ENCODE results near the gene SFTPB.
"Not testable (repeated sequence)": the region's sequence is repeated elsewhere in the genome, so short reads cannot be mapped to it uniquely, and the experiment has no call there.

SFTPB gene

DNA sequence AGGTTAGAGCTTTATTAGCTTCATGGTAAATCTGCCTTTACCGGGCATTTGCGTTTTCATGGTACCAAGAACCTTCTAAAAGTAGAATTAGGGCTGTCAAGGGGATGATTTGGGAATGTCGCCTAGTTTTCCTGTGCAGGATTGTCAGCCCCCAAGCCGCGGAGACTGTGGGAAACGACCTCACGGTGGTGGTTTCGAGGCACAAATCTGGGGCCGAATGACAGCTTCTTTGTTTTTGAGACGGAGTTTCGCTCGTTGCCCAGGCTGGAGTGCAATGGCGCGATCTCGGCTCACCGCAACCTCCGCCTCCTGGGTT, 52.6 kb downstream of the SFTPB start:
- H3K9me3 Mint-ChIP-seq = no peaks in the 10 kb centered on the region
- H3K4me1 Mint-ChIP-seq = peaks cover 11% of the 10 kb centered on the region
- no peak for TF ChIP-seq CTCF (IDR thresholded peaks at IDR 0.05; ENCODE audit: unreplicated experiment in 3 of 3)
- H3K27ac Mint-ChIP-seq = peak overlapping the region in 1 of 3 experiments; percentile 88
- peaks cover 5% of the 10 kb centered on the region for H3K36me3 Mint-ChIP-seq (ENCODE audit: low read depth)
- no peaks in the 10 kb centered on the region for H3K27me3 Mint-ChIP-seq (ENCODE audit: low read depth)
- H3K4me3 Mint-ChIP-seq = peak overlapping the region; percentile 44 to 97 (median 72)

DNA sequence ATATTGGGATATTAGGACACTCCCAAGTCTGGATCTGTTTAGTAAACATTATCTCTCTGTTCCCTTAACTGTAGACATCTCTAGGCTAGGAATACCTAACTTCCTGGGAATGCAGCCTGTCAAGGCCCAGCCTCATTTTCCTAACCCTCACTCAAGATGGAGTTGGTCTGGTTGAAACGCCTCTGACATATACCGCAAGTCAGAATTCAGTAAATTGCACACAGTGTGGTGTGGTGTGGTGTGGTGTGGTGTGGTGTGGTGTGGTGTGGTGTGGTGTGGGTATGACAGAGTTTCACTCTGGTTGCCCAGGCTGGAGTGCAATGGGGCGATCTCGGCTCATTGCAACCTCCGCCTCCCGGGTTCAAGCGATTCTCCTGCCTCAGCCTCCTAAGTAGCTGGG, 53.2 kb downstream of the SFTPB start:
- peak overlapping the region; percentile 54 to 82 (median 76) for H3K4me3 Mint-ChIP-seq
- peak overlapping the region in 2 of 3 experiments; percentile 50 to 63 for H3K27ac Mint-ChIP-seq
- H3K9me3 Mint-ChIP-seq = not testable (repeated sequence)

DNA sequence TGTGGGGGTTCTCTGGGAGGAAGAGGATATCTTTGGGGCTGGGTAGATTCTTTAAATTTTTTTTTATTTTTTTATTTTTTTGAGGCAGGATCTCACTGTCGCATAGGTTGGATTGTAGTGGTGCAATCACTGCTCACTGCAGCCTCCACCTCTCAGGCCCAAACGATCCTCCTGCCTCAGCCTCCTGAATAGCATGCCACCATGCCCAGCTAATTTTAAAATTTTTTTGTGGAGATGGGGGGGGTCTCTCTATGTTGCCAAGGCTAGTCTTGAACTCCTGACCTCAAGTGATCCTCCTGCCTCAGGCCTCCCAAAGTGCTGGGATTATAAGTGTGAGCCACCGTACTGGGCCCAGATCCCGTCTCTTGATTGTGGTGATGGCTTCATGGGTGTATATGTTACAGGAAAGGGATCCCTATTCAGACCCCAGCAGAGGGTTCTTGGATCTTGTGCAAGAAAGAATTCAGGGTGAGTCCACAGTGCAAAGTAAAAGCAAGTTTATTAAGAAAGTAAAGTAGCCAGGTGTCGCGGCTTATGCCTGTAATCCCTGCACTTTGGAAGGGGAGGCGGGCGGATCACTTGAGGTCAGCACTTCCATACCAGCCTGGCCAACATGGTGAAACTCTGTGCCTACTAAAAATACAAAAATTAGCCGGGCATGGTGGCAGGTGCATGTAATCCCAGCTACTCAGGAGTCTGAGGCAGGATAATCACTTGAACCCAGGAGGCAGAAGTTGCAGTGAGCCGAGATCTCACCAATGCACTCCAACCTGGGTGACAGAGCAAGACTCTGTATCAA, 54.1 kb downstream of the SFTPB start:
- H3K36me3 Mint-ChIP-seq (ENCODE audit: low read depth) = peaks cover 11% of the 10 kb centered on the region
- peak overlapping the region; percentile 38 to 71 (median 60) for H3K27ac Mint-ChIP-seq
- H3K4me1 Mint-ChIP-seq = peaks cover 16% of the 10 kb centered on the region
- H3K4me3 Mint-ChIP-seq = peak overlapping the region; percentile 56 to 80 (median 72)
- H3K27me3 Mint-ChIP-seq (ENCODE audit: low read depth) = no peaks in the 10 kb centered on the region
- TF ChIP-seq CTCF (IDR thresholded peaks at IDR 0.05; ENCODE audit: unreplicated experiment in 3 of 3) = no peak
- no peaks in the 10 kb centered on the region for H3K9me3 Mint-ChIP-seq

More for the DNA sequence above, 53.2 kb downstream of the SFTPB start:
- not testable (repeated sequence) for H3K27me3 Mint-ChIP-seq (ENCODE audit: low read depth); H3K36me3 Mint-ChIP-seq (ENCODE audit: low read depth)
- peaks cover 16% of the 10 kb centered on the region for H3K4me1 Mint-ChIP-seq

DNA sequence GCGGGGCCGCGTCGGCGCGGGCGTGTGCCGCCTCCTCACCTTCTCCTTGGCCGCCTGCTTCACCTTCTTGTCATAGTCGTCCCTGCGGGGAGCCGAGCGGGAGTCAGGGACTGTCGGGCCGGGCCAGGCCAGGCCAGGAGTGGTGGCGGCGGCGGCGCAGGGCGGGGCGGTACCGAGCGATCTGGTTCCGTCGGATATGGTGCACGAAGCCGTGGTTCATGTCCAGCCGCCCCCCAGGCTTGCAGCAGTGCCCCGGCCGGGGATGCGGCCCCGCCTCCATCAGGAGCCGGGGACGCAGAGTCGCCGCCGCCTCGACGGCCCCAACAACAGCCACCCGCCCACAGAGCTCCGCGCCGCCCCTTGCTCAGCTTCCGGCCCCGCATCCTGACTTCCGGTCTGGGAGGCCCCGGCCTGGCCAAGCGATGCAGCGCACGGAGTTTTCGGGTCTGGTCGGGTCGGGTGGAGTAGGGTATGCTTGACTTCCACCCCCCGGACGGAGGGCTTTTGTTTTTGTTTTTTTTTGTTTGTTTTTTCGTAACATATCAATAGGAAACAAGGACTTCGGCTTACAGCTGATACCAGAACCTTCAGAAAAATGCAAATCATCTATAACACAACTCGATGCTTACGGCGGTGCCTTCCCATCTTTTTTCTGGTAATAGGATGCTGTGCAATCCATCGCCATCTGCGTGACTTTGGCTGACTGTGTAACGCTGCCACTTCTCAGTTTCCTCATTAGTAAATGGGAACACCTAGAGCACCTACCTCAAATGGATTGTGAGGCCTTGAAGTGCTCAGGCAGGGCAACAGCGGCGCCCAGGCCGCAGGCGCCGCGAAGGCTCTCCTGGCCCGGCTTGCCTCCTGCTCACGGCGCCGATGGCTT, 56.1 kb downstream of the SFTPB start, which contains the start of gene C2orf68:
Gene C2orf68, minus strand, starts transcription at position 362 of the 883 bp plus-strand sequence. Its CDS starts 82 bp downstream, at position 280.
- H3K4me1 Mint-ChIP-seq = peaks cover 18% of the 10 kb centered on the region
- peak within 1 kb of the TSS; percentile 96 to 99 (median 98) for H3K4me3 Mint-ChIP-seq
- peaks cover 23% of the 10 kb centered on the region for H3K36me3 Mint-ChIP-seq (ENCODE audit: low read depth)
- H3K27ac Mint-ChIP-seq = peak within 1 kb of the TSS; percentile 85 to 96 (median 94)
- TF ChIP-seq CTCF (IDR thresholded peaks at IDR 0.05; ENCODE audit: unreplicated experiment in 3 of 3) = no peak
- peaks cover 3% of the 10 kb centered on the region for H3K27me3 Mint-ChIP-seq (ENCODE audit: low read depth)
- H3K9me3 Mint-ChIP-seq = no peaks in the 10 kb centered on the region

DNA sequence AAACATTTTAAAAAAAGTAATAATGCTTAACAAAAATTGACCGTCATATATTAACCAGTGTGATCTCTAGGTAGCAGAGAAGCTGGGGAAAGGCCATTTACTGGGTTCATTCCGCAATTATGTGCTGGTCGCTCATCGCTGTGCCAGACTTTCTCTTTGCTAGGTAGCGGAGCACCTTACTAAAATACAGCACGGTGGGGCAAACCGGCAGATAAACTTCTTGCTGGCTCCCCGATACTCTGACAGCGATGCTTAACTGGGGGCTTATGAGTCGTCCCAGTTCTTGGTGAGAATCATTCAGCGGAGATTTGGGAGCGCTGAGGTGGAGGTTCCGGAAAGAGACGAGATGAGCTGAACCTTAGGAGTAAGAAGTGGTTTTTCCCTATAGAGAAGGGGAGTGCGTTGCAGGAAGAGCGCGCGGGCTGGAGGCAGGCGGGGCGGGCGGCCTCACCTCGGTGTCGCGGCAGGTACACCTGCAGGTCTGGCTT, 56.7 kb downstream of the SFTPB start:
- H3K27ac Mint-ChIP-seq = peak overlapping the region; percentile 85 to 95 (median 86)
- H3K4me3 Mint-ChIP-seq = peak overlapping the region; percentile 96 to 99 (median 98)
- H3K27me3 Mint-ChIP-seq (ENCODE audit: low read depth) = peaks cover 3% of the 10 kb centered on the region
- H3K36me3 Mint-ChIP-seq (ENCODE audit: low read depth) = peaks cover 25% of the 10 kb centered on the region
- no peaks in the 10 kb centered on the region for H3K9me3 Mint-ChIP-seq
- TF ChIP-seq CTCF (IDR thresholded peaks at IDR 0.05; ENCODE audit: unreplicated experiment in 3 of 3) = no peak
- peaks cover 18% of the 10 kb centered on the region for H3K4me1 Mint-ChIP-seq

Measured in nephron (organoid).